AG09309 (cell line): ENCODE results near the gene PAK4.

Experiments used
- DNase-seq: peaks from one replicate; pipeline ENCODE4 v3.0.0-alpha.2; 2010; ENCODE audit warnings: low read depth
- H3K4me3 ChIP-seq: 2 replicates; pipeline ENCODE4 v1.5.1; 2011; ENCODE audit warnings: mild to moderate bottlenecking, low read depth, low read length, moderate library complexity; ENCODE audit not compliant: control insufficient read depth
- CTCF ChIP-seq: IDR thresholded peaks from 2 replicates; pipeline ENCODE4 v1.5.1; 2011; ENCODE audit warnings: mild to moderate bottlenecking, low read depth, low read length, inconsistent platforms; ENCODE audit not compliant: insufficient read depth, control insufficient read depth; ENCODE audit errors: missing control alignments

The PAK4 gene

GRCh38 chr19:39124136-39124764 lies 1.3 kb upstream of the PAK4 start:
- H3K4me3 ChIP-seq = no peak overlapping the region
- no peak for DNase-seq
- TF ChIP-seq CTCF = no peak

GRCh38 chr19:39125199-39125553 lies 410 bp upstream of the PAK4 start:
- DNase-seq = no peak
- peak overlapping the region; percentile 15 for H3K4me3 ChIP-seq
- no peak for TF ChIP-seq CTCF

GRCh38 chr19:39126312-39127187 lies 964 bp downstream of the PAK4 start:
- peak overlapping the region; percentile 65 for H3K4me3 ChIP-seq
- TF ChIP-seq CTCF = no peak
- DNase-seq = no peak

GRCh38 chr19:39127812-39128515 lies 2.4 kb downstream of the PAK4 start:
- no peak for TF ChIP-seq CTCF
- no peak overlapping the region for H3K4me3 ChIP-seq
- DNase-seq = no peak

GRCh38 chr19:39128516-39129079 lies 3.0 kb downstream of the PAK4 start:
- no peak for TF ChIP-seq CTCF
- no peak overlapping the region for H3K4me3 ChIP-seq
- DNase-seq = no peak

GRCh38 chr19:39129116-39129515 lies 3.5 kb downstream of the PAK4 start:
- TF ChIP-seq CTCF = no peak
- H3K4me3 ChIP-seq = no peak overlapping the region
- DNase-seq = no peak
